Liver (tissue), 3 donors: ENCODE data around the gene GLYAT.

Experiments used
- EGR1 ChIP-seq, 2 donors: IDR thresholded peaks; 2 replicates each; pipeline ENCODE4 v1.6.1; 2016 to 2018; ENCODE audit warnings: antibody characterized with exemption in 2 of 2, low read depth in 2 of 2
- GABPA ChIP-seq, 2 donors: IDR thresholded peaks in 1 of 2; conservative IDR thresholded peaks in 1 of 2; 2 replicates each; pipeline ENCODE4 v1.6.1; 2016; ENCODE audit warnings: antibody characterized with exemption in 2 of 2, mild to moderate bottlenecking in 1 of 2, moderate library complexity in 1 of 2
- JUND ChIP-seq, 2 donors: IDR thresholded peaks; 2 replicates each; pipeline ENCODE4 v1.6.1; 2016; ENCODE audit warnings: antibody characterized with exemption in 2 of 2
- NR2F2 ChIP-seq: IDR thresholded peaks from 2 replicates; pipeline ENCODE4 v1.6.1; 2016; ENCODE audit warnings: antibody characterized with exemption
- RAD21 ChIP-seq, 2 donors: IDR thresholded peaks; 2 replicates each; pipeline ENCODE4 v1.6.1; 2016; ENCODE audit warnings: antibody characterized with exemption in 2 of 2, mild to moderate bottlenecking in 2 of 2
- SP1 ChIP-seq: IDR thresholded peaks from 2 replicates; pipeline ENCODE4 v1.6.1; 2018; ENCODE audit warnings: antibody characterized with exemption, mild to moderate bottlenecking
- TAF1 ChIP-seq: conservative IDR thresholded peaks from 2 replicates; pipeline ENCODE4 v1.6.1; 2016; ENCODE audit warnings: antibody characterized with exemption, mild to moderate bottlenecking
- TF ChIP-seq, protein P1 (sequence below): fragments of 150-350 bp; IDR thresholded peaks from 2 replicates; pipeline ENCODE4 v1.5.1; 2017; ENCODE audit warnings: improper control_type of control experiment, low read depth, low read length; ENCODE audit not compliant: missing input control
- TF ChIP-seq, protein P2 (sequence below): IDR thresholded peaks from 2 replicates; pipeline ENCODE4 v1.6.1; 2016; ENCODE audit warnings: antibody characterized with exemption
- TF ChIP-seq, protein P3 (sequence below): IDR thresholded peaks from 2 replicates; pipeline ENCODE4 v1.6.1; 2016; ENCODE audit warnings: antibody characterized with exemption
- donor health status: healthy.
- donor health status: healthy.

DNA sequence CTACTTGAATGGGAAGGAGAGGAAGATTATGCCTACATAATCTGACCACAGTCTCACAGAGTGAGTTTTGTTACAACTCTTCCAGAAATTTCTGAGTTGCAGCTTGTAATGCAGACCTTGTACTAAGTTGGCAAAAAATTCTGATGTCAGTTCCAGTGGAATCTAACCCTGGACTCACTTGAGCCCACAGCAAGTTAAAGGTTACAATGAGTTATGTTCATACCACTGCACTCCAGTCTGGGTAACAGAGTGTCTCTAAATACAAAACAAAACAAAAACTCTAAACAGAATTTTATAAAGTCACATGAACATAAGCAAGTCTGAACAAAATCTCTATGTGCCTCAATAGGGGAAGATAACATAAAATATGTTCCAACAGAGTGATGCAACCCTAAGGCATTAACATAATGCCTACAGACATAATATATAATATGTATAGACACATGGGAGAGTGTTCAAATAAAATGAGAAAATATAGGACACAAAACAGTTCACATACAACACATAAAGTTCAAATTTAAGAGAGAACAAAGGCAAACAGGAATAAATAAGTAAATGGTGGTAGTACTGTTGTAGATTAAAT, 1.1 kb downstream of the GLYAT start:
- TF ChIP-seq, protein P1, sequence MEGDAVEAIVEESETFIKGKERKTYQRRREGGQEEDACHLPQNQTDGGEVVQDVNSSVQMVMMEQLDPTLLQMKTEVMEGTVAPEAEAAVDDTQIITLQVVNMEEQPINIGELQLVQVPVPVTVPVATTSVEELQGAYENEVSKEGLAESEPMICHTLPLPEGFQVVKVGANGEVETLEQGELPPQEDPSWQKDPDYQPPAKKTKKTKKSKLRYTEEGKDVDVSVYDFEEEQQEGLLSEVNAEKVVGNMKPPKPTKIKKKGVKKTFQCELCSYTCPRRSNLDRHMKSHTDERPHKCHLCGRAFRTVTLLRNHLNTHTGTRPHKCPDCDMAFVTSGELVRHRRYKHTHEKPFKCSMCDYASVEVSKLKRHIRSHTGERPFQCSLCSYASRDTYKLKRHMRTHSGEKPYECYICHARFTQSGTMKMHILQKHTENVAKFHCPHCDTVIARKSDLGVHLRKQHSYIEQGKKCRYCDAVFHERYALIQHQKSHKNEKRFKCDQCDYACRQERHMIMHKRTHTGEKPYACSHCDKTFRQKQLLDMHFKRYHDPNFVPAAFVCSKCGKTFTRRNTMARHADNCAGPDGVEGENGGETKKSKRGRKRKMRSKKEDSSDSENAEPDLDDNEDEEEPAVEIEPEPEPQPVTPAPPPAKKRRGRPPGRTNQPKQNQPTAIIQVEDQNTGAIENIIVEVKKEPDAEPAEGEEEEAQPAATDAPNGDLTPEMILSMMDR, result no peak
- TF ChIP-seq JUND (IDR thresholded peaks at IDR 0.05), result peak; percentile 4 to 44
- no peak for TF ChIP-seq GABPA (IDR thresholded peaks at IDR 0.05 in 1 of 2, conservative IDR thresholded peaks at IDR 0.05 in 1 of 2)
- no peak for TF ChIP-seq TAF1
- TF ChIP-seq SP1, result peak; percentile 33
- TF ChIP-seq RAD21 (IDR thresholded peaks at IDR 0.05), result peak; percentile 19 to 31
- no peak for TF ChIP-seq NR2F2
- TF ChIP-seq, protein P2, sequence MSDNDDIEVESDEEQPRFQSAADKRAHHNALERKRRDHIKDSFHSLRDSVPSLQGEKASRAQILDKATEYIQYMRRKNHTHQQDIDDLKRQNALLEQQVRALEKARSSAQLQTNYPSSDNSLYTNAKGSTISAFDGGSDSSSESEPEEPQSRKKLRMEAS, result peak; percentile 13
- TF ChIP-seq EGR1 (IDR thresholded peaks at IDR 0.05; ENCODE audit: low read depth in 2 of 2), result no peak
- TF ChIP-seq, protein P3, sequence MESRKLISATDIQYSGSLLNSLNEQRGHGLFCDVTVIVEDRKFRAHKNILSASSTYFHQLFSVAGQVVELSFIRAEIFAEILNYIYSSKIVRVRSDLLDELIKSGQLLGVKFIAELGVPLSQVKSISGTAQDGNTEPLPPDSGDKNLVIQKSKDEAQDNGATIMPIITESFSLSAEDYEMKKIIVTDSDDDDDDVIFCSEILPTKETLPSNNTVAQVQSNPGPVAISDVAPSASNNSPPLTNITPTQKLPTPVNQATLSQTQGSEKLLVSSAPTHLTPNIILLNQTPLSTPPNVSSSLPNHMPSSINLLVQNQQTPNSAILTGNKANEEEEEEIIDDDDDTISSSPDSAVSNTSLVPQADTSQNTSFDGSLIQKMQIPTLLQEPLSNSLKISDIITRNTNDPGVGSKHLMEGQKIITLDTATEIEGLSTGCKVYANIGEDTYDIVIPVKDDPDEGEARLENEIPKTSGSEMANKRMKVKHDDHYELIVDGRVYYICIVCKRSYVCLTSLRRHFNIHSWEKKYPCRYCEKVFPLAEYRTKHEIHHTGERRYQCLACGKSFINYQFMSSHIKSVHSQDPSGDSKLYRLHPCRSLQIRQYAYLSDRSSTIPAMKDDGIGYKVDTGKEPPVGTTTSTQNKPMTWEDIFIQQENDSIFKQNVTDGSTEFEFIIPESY, result no peak
